GM15510 (cell line): Measurements from ENCODE around the gene AADAT.

ENCODE experiments used
- POLR2A ChIP-seq: IDR thresholded peaks from 3 replicates; pipeline ENCODE4 v1.6.1; 2011; ENCODE audit warnings: borderline replicate concordance; ENCODE audit not compliant: insufficient read length; ENCODE audit errors: extremely low read depth

Gene AADAT

GRCh38 chr4:170089668-170090351, at the start of gene AADAT:
TSS of gene AADAT (minus strand) at chr4:170089956. CDS start at chr4:170089690, 266 bp downstream.
- no peak for TF ChIP-seq POLR2A

GRCh38 chr4:170138580-170139194, 48.9 kb upstream of the AADAT start:
- TF ChIP-seq POLR2A = no peak

- no peak for TF ChIP-seq POLR2A
Observed at GRCh38 chr4:170137927-170138326, 48.2 kb upstream of the AADAT start.

- TF ChIP-seq POLR2A = no peak
Observed at GRCh38 chr4:170137466-170137865, 47.7 kb upstream of the AADAT start.

GRCh38 chr4:170134821-170135220, 45.1 kb upstream of the AADAT start:
- no peak for TF ChIP-seq POLR2A

- no peak for TF ChIP-seq POLR2A
Observed at GRCh38 chr4:170128219-170128804, 38.6 kb upstream of the AADAT start.

- TF ChIP-seq POLR2A = no peak
Observed at GRCh38 chr4:170127758-170128157, 38.0 kb upstream of the AADAT start.

- no peak for TF ChIP-seq POLR2A
Observed at GRCh38 chr4:170124406-170124805, 34.6 kb upstream of the AADAT start.

GRCh38 chr4:170122252-170122651, 32.5 kb upstream of the AADAT start:
- no peak for TF ChIP-seq POLR2A

- no peak for TF ChIP-seq POLR2A
Observed at GRCh38 chr4:170114636-170115035, 24.9 kb upstream of the AADAT start.

- TF ChIP-seq POLR2A = no peak
Observed at GRCh38 chr4:170111546-170111945, 21.8 kb upstream of the AADAT start.

GRCh38 chr4:170111085-170111484, 21.3 kb upstream of the AADAT start:
- no peak for TF ChIP-seq POLR2A

GRCh38 chr4:170110285-170110672, 20.5 kb upstream of the AADAT start:
- TF ChIP-seq POLR2A = no peak

GRCh38 chr4:170109586-170110284, 20.0 kb upstream of the AADAT start:
- TF ChIP-seq POLR2A = no peak

- no peak for TF ChIP-seq POLR2A
Observed at GRCh38 chr4:170106900-170107299, 17.1 kb upstream of the AADAT start.
